Erythroblast (primary cell): Measurements from ENCODE around the gene ARSB.

Experiments
- GATA1 ChIP-seq: IDR thresholded peaks from 2 replicates; pipeline ENCODE4 v1.6.1; 2011; ENCODE audit warnings: low read depth, mild to moderate bottlenecking, control low read depth, low read length, moderate library complexity
- POLR2A ChIP-seq: IDR thresholded peaks from 2 replicates; pipeline ENCODE4 v1.6.1; 2011; ENCODE audit warnings: mild to moderate bottlenecking, low read length

DNA sequence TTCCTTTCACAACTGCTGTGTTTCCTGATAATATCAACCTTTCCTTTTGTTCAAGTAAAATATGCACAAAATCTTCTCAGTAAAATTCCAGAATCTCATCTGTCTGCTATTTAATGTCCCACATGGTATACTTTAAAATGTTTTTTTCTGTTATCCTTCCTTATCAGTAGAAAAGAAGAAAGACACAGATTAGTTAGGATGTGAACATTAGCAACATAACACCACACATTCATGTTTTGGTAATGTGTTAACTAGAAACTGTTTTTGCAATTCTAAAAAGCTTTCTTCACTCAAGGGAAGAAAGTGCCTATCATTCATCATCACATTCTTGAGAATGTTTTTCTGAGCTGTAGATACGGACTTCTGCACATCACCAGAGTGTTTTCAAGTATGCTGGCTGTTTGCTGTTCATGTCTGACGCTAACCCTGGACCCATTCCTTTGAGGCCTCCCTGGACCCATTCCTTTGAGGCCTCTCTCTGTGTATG, 10.5 kb upstream of the ARSB start:
- TF ChIP-seq POLR2A: no peak
- no peak for TF ChIP-seq GATA1
